ENCODE data around the gene CCN5.

CCN5 gene

GRCh38 chr20:44738813-44739477 lies 23.8 kb downstream of the CCN5 start:
- DNase-seq = peak; percentile 35

GRCh38 chr20:44739942-44740341 lies 24.8 kb downstream of the CCN5 start:
- DNase-seq = no peak

- DNase-seq = no peak
Measured at GRCh38 chr20:44742304-44743079, 27.3 kb downstream of the CCN5 start.

- no peak for DNase-seq
Measured at GRCh38 chr20:44743080-44743701, 28.0 kb downstream of the CCN5 start.

- no peak for DNase-seq
Measured at GRCh38 chr20:44743916-44744655, 28.9 kb downstream of the CCN5 start.

- DNase-seq = no peak
Measured at GRCh38 chr20:44745122-44745597, 30.0 kb downstream of the CCN5 start.

- DNase-seq = no peak
Measured at GRCh38 chr20:44745598-44746366, 30.6 kb downstream of the CCN5 start, which contains the start of gene KCNK15. Gene KCNK15 (plus strand): TSS chr20:44745865. CDS start chr20:44745911, 46 bp downstream.

GRCh38 chr20:44746367-44747165 lies 31.4 kb downstream of the CCN5 start:
- DNase-seq = no peak

- DNase-seq = peak; percentile 89
Measured at GRCh38 chr20:44747166-44748004, 32.2 kb downstream of the CCN5 start.

- DNase-seq = no peak
Measured at GRCh38 chr20:44748005-44748370, 32.8 kb downstream of the CCN5 start.

- no peak for DNase-seq
Measured at GRCh38 chr20:44750081-44750805, 35.1 kb downstream of the CCN5 start.

GRCh38 chr20:44752099-44752931 lies 37.1 kb downstream of the CCN5 start:
- no peak for DNase-seq

- no peak for DNase-seq
Measured at GRCh38 chr20:44754554-44754953, 39.4 kb downstream of the CCN5 start.

- no peak for DNase-seq
Measured at GRCh38 chr20:44756011-44756688, 41.0 kb downstream of the CCN5 start.

GRCh38 chr20:44756956-44757355 lies 41.8 kb downstream of the CCN5 start:
- DNase-seq = no peak

- no peak for DNase-seq
Measured at GRCh38 chr20:44758247-44759101, 43.3 kb downstream of the CCN5 start.

GRCh38 chr20:44759595-44759994 lies 44.4 kb downstream of the CCN5 start:
- DNase-seq = no peak
